HG03139 (cell line): ENCODE data around the gene CCT3.
"Not testable (repeated sequence)": the region's sequence is repeated elsewhere in the genome, so short reads cannot be mapped to it uniquely, and the experiment has no call there.

Experiments used
- ATAC-seq: cut with Tn5 transposase; IDR thresholded peaks from one replicate; pipeline ENCODE4 v1.9.1; 2021; ENCODE audit not compliant: unreplicated experiment

The CCT3 gene

DNA sequence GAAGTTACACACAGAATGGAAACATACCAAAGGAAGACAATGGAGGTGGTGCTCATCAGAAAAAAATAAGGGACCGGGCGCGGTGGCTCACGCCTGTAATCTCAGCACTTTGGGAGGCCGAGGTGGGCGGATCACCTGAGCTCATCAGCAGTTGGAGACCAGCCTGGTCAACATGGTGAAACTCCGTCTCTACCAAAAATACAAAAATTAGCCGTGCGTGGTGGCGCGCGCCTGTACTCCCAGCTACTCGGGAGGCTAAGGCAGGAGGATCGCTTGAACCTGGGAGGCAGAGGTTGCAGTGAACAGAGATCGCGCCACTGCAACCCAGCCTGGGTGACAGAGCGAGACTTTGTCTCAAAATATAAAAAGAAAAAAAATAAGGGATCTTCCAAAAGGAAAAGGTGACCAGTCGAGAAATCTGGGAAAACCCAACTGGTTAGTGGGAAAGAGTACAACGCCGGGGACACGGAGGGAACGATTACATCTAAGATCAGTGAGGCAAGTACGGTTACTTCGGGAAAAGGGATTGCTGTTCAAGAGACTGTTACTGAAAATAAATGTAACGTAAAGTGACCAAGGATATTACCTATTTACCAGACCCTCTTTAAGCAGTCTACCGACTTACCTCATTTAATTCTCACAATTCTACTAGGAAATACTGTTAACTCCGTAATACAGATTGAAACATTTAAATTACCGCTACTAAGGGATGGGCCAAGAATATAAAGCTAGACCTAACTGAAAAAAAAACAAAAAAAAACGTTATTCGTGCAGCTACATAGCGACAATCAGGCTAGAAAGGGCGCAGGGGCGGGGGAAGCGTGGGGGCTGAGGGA, 822 bp downstream of the CCT3 start:
- ATAC-seq: no peak

DNA sequence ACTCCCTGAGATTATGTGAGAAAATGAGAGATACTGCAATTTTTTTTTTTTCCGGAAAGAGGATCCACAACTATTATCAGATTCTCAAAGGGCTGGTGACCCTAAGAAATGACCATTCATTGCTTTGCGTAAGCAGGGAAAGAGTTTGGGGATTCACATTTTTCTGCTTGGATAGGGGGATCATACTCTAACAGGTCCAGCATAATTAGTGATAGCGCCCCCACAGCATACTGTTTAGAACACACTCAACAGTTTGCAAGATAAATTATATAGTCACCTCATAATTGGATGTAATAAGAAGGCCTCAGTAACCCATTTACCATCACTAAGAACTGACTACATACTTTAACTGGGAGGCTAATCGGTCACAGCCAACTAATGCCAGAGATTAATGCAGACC, 1.9 kb downstream of the CCT3 start:
- ATAC-seq: no peak

DNA sequence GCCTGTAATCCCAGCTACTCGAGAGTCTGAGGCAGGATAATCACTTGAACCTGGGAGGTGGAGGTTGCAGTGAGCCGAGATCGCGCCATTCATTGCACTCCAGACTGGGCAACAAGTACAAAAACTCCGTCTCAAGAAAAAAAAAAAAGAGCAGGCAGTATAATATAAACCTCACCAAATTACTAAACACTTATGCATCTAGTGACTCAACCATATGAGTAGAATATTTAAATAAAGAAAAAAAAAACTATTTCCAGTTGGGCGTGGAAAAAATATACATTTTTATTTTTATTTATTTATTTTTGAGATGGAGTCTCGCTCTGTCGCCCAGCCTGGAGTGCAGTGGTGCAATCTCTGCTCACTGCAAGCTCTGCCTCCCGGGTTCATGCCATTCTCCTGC, 14.9 kb downstream of the CCT3 start:
- ATAC-seq: not testable (repeated sequence)

DNA sequence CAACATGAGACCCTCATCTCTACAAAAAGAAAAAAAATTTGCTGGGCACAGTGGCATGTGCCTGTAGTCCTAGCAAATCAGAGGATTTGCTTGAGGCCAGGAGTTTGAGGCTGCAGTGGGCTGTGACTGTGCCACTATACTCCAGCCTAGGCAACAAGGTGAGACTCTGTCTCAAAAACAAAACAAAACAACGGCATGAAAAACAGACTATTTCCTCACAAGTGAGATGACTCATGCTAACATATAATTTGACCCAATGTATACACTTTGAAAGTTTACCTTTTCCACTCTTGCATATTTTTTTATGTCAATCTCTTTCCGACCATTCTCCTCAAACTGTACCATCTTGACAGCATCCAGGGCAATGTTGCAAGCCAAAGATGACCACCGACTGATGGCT, 17.5 kb downstream of the CCT3 start:
- no peak for ATAC-seq

DNA sequence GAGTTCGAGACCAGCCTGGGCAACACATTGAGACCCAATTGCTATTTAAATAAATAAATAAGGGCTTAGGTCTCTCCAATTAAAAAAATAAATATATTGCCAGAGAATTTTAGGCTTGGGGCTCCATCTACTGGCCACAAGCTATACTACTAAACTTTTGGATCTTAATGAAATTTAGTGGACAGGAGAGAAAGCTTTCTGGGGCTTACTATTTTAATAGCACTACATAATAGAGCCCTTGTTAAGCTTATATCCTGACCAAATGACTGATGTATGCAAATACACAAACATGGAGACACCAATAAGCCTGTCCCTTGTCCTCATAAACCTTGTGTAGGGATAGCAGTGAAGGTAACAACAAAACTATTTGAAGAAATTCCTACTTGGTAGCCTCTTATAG, 18.4 kb downstream of the CCT3 start:
- no peak for ATAC-seq

DNA sequence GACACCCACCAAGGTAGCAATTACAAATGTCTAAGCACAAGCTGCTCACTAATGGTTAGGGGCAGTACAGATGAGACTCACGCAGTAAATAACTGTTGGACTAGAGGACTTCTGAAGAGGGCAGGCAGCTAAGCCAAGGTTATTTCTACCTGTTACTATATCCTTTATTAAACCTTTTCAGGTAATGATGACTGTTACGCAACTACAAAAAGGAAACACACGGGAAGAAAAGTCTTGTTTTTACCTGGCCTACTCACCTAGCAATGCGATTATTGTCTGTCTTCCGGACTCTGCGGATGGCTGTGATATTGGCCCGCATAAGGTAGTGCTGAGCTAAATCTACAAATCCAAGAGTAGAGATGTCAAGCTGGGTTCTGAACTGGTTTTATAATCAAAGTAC, 21.2 kb downstream of the CCT3 start:
- ATAC-seq: no peak

DNA sequence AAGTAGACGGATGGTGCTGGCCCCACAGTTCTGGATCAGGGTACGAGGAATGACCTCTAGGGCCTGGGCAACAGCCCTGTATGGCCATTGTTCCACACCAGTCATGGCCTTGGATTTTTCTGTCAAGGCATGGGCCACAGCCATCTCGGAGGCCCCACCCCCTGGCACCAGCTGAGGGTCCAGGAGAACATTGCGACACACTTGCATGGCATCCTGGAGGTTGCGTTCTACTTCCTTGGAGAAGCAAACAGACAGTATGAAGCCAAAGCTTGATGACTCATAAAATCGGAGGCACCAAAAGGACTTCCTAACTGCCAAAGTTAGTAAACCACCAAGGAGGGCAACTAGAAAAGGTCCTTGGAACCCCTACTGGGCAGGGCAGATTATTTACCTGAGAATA, 27.1 kb downstream of the CCT3 start:
- no peak for ATAC-seq

DNA sequence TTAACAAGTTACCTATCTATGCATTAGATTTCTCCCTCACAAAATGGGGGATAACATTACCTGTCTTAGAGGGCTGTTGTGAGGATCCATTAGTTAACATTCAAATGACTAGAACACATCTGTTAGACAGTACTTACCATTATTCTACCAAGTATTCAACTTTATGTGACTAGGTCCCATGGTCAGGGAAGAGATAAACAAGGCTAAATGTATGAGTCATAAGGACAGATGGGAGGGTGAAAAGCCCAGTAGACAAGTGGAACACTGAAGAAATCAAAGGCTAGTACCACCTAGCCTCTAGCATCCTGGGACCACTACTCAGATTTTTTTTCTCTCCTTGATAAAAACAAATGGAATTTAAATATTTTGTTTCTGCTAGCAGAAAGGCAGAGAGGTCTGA, 30.0 kb downstream of the CCT3 start:
- no peak for ATAC-seq

DNA sequence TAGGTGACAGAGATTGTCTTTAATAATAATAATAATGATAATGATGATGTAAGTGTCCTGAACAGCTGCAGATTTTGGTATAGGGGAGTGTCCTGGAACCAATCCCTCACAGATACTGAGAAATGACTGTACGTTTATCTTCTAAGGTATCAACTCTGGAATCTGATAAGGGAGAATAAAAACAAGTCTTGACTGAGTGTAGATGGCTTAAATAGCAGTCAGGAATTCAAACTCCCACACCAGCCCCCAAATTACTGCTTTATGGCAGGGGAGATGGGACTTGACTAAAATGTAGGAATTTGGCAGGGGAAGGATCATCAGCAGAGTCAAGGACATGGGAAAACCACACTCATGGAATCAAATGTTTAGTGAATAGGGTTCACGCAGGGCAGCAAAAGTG, 32.9 kb downstream of the CCT3 start:
- no peak for ATAC-seq

DNA sequence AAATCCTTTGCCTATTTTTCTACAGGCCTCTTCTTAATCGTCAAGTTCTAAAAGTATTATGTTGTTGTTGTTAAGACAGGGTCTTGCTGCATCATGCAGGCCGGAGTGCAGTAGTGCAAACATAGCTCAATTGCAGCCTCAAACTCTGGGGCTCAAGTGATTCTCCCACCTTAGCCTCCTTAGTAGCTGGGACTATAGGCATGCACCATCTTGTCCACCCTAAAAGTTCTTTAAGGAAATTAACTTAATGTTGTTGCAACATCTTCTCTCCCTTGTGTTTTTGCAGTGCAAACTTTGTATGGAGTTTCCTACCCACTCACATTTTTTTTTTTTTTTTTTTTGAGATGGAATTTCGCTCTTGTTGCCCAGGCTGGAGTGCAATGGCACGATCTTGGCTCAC, 34.9 kb downstream of the CCT3 start:
- no peak for ATAC-seq

DNA sequence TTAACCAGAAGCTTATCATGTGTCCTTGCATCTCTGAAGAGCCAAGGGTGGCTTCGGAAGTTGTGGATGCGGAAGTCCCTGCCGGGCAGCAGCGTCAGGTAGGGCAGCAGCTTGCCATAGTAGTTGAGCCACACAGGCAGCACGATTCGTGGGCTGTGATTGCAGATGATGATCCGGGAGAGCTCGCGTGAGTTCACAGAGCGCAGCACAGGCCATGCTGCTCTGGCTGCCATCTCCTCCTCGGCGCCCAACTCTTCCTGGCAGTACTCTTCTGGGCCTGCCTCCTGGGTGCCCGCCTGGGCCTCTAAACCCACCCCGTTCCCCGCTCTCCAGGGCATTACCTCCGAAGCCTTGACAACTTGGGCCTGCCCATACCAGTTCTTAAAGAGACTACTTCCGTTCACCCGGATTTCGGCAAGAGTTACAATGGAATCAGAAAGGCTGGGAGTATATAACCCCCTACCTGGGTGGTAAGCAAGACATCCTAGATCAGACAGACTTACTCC, 39.2 kb downstream of the CCT3 start, which contains the start of gene VHLL:
Gene VHLL (minus strand): TSS at position 456 of the 506 bp plus-strand sequence. CDS start 118 bp downstream, at position 338.
- no peak for ATAC-seq

DNA sequence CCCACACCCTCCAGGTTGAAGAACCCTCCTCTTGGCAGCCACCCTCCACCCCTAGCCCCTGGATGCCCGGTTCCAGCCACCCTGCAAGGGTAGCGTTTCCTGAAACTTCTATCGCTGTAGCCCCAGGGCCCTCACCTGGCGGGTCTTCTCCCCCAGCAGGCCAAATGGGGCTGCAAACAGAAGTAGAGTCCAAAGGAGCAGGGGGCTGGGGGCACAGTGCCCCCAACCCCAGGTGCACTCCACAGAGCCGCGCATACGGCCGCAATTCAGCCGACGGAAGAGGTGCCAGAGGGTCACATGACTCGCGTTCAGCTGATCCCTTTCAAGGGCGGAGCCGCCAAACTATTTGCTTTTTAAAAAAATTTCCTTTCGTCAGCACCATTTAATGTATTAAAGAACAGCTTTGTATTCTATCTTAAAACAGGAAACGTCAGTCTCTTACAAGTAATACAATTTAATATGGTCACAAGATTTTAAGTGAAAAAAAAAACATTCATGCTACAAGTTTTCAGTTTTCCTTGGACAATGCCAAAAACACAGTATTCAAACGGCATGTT, 42.6 kb downstream of the CCT3 start, which contains the start of gene GLMP:
Gene GLMP (minus strand): TSS at position 289 of the 557 bp plus-strand sequence. CDS start 34 bp downstream, at position 255.
- ATAC-seq: no peak

DNA sequence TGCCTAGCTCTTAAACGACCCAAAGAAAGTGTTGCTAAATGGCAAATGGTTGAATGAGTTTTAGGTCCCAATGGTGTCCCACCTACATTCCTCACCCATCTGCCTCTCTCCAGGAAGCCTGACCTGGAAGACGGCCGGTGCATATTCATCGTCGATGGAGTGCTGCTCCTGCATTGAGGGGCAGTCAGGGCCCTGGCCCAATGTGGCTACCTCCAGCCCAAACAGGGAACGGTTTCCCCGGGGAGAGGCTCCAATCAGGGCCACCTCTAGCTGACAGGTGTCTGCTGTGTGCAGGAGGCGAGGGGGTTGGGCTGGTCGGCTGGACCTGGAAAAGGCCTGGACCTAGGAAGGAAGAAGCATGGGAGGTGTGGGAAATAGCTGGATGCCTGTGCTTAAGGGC, 44.2 kb downstream of the CCT3 start:
- ATAC-seq: no peak

DNA sequence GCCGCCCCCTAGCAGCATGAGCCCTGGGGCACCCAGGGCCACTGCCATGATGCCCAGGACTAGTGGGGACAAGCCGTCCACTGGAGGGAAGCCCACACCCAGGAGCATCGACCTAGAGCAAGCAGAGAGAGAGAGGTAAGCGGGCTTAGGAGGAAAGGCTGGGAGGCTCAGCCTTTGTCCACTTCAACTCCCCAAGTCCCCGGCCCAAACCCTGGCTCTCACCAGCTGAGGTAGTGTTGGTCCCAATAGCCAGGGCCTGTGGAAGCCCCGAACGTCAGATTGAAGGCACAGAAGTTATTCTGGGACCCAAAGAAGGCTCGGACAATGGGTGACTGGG, 45.0 kb downstream of the CCT3 start:
- no peak for ATAC-seq

DNA sequence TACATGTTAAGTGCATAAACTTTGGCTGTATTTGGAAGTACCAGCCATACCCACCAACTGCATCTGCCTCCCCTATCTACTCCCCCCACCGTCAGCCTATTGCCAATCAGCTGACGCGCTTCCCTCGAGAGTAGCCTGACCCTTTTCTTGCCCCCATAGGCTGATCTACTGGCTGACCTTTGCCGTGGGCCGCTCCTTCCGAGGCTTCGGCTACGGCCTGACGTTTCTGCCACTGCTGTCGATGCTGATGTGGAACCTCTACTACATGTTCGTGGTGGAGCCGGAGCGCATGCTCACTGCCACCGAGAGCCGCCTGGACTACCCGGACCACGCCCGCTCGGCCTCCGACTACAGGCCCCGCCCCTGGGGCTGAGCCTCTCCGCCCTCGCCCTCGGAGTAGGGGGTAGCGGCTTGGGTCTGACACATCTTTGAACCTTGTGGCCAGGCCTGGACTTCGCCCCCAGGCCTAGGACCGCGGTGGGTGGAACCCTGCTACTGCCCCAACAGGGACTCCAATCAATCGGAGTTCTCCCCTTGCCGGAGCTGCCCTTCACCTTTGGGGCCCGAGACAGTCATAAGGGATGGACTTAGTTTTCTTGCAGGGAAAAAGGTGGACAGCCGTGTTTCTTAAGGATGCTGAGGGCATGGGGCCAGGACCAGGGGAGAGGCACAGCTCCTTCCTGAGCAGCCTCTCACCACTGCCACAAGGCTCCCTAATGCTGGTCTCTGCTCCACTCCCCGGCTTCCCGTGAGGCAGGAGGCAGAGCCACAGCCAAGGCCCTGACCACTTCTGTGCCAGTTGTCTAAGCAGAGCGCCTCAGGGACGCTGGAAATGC, 46.6 kb downstream of the CCT3 start:
- no peak for ATAC-seq

DNA sequence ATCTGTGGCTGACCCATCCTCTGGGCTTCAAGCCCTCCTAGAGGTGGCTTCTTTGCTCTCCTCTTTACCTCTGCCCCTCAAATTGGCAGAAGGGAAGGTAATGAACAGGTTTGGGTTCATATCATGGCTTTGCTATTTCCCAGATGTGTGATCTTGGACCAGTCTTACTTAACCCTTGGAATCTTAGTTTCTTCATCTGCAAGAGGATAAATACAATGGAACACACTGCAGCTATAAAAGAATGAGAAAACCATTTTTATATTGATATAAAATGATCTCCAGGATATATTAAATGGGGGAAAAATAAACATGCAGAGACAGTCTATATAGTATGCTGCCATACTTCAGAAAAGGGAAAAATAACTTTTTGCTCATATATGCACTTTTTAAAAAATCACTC, 48.2 kb downstream of the CCT3 start:
- no peak for ATAC-seq

DNA sequence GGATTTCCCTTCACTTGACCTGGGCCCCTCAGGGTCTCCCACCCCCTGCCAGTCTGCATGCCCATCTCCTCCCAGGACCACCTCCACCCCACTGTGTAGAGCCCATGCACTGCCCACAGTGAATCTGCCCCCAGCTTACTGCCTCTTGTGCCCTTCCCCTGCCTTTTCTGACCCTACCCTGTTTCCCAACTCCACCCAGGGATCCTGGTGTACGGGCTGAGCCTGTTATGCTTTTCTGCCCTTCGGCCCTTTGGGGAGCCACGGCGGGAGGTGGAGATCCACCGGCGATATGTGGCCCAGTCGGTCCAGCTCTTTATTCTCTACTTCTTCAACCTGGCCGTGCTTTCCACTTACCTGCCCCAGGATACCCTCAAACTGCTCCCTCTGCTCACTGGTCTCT, 52.0 kb downstream of the CCT3 start:
- ATAC-seq: no peak

DNA sequence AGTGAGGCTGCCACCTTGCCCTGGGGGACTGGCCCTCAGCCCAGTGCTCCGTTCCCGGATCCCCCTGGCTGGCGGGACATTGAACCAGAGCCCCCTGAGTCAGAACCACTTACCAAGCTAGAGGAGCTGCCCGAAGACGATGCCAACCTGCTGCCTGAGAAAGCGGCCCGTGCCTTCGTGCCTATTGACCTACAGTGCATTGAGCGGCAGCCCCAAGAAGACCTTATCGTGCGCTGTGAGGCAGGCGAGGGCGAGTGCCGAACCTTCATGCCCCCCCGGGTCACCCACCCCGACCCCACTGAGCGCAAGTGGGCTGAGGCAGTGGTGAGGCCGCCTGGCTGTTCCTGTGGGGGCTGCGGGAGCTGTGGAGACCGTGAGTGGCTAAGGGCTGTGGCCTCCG, 52.7 kb downstream of the CCT3 start:
- ATAC-seq: no peak

DNA sequence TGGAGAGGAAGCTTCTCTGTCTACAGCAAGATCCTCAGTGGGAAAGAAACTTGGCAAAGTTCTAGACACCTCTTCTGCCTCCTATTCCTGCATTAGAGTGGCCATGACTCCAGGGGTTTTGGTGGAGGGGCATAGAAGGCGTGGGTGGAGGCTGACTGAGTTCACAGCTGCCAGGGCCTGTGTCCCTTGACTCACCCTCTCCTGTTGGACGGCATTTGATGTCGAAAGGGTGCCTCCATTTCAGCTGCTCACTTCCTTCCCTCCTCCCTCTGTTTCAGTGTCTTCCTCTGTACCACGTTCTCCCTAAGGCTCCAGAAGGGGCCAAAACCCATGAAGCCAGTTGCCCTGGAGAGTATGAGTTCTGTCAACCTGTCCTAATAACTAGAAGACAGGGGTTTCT, 53.3 kb downstream of the CCT3 start:
- ATAC-seq: no peak

DNA sequence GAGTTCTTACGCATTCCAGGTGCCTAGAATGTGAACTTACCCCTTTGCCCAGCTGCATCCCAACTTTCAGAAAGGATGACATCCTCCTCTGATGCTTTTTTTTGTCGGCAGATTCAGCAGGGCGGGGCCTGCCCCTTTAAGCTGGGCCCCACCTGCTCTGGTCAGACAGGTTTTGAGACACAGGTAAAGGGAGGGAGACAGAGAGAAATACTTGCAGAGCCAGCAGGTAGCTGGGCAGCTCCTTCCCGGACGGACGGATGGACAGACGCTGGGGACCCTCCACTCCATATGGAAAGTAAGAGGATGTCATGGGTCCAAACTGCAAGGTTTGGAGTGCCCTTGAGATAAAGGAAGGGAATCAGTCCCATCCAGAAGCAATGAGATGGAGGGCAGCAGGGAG, 54.0 kb downstream of the CCT3 start, which contains the start of gene TMEM79:
Gene TMEM79 (plus strand): TSS at position 214 of the 400 bp plus-strand sequence. CDS start 902 bp downstream, outside the sequence.
- no peak for ATAC-seq

DNA sequence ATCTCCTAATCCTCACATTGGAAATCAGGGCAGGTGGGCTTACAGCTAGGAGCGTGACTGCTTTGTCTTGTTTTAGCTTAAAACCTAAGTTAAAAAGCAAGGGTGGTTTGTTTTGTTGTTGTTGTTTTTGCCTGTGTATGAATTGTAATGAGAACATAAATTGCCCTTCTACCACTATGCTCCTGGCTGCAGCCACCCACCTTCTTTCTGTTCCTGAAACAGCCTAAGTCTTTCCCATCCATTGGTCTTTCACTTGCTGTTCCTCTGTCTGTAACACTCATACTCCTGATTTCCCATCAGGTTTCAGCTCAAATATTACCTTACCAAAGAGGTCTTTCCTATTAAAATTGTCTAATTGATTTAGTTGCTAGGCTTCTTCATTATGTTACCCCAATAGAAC, 54.6 kb downstream of the CCT3 start:
- ATAC-seq: no peak
